AG04450 (cell line): ENCODE data around the gene CACNA2D2. TPM values are rescaled to one million over a fixed set of nuclear protein-coding genes. Genes with fewer than 3 reads are reported as not detected.
"Not testable (repeated sequence)": the region's sequence is repeated elsewhere in the genome, so short reads cannot be mapped to it uniquely, and the experiment has no call there.

Experiments
- CTCF ChIA-PET: fragments of 300-600, 350-600 bp; formaldehyde crosslinking; extraction: SDS; loops from one replicate; lab custom pipeline; 2022; ENCODE audit warnings: antibody characterized with exemption, inconsistent platforms; lab: Charles Lee
- POLR2A ChIA-PET: fragments of 350-600 bp; formaldehyde crosslinking; extraction: SDS; loops from one replicate; lab custom pipeline; 2021; ENCODE audit warnings: antibody characterized with exemption, inconsistent platforms; lab: Yijun Ruan, JAX
- DNase-seq: peaks from one replicate; pipeline ENCODE4 v3.0.0-alpha.2; 2011; ENCODE audit warnings: low read depth, low spot score
- H3K27ac ChIP-seq: one replicate; pipeline ENCODE4 v1.5.1; 2012; ENCODE audit warnings: low read depth, low read length, control low read depth
- H3K27me3 ChIP-seq: one replicate; pipeline ENCODE4 v1.6.0; 2012; ENCODE audit warnings: low read length; ENCODE audit not compliant: control insufficient read depth, insufficient read depth
- H3K4me3 ChIP-seq: 2 replicates; pipeline ENCODE4 v1.5.1; 2011; ENCODE audit warnings: mild to moderate bottlenecking, low read depth, low read length, control low read depth
- H3K9me3 ChIP-seq: 2 replicates; pipeline ENCODE4 v1.5.1; 2012; ENCODE audit warnings: low read length; ENCODE audit not compliant: control insufficient read depth, insufficient read depth
- polyA plus RNA-seq: library from polyadenylated mRNA; depleted of rRNA; stranded (reverse); fragments of >200 nt; gene quantifications from 2 replicates; pipeline ENCODE4 v1.2.3, GENCODE V29; 2011
- TF ChIP-seq, protein P1 (sequence below): IDR thresholded peaks from 2 replicates; pipeline ENCODE4 v1.5.1; 2011; ENCODE audit warnings: low read depth, low read length, control low read depth, inconsistent platforms

Gene CACNA2D2
- polyA plus RNA-seq, 1 experiment = 0.09 TPM

DNA sequence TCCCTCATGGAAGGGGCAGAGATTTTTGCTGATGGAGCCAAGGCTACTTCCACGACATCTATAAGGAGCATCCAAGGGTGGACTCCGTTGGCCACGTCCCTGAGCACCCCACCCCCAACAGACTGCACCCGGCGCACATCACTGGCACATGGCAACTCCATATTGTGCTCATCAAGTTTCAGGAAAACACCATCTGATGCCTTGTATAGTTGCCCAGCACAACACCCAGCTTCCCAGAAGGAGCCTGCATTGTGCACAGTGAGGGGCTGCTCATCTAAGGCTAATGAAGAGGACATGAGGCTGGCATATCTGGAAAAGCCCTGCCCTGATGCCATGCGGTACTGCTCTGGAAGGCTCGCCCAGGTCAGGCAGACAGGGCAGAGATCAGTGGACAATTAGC lies 15.0 kb upstream of the CACNA2D2 start:
- no peak for DNase-seq
- no peak overlapping the region for H3K27ac ChIP-seq
- no peak overlapping the region for H3K4me3 ChIP-seq
- ChIA-PET POLR2A (interaction anchor here (0.6 kb wide), 1 partner anchor 87 kb away, joined by 5 read pairs; no protein-coding TSS in a partner anchor), CTCF (interaction anchor here (0.6 to 1.5 kb wide), 7 partner anchors 10 to 97 kb away, joined by 3 to 7 read pairs (median 4); partner anchors contain the start of gene C3orf18)
- H3K27me3 ChIP-seq = peaks cover 58% of the 10 kb centered on the region
- H3K9me3 ChIP-seq = no peaks in the 10 kb centered on the region
- TF ChIP-seq, protein P1, sequence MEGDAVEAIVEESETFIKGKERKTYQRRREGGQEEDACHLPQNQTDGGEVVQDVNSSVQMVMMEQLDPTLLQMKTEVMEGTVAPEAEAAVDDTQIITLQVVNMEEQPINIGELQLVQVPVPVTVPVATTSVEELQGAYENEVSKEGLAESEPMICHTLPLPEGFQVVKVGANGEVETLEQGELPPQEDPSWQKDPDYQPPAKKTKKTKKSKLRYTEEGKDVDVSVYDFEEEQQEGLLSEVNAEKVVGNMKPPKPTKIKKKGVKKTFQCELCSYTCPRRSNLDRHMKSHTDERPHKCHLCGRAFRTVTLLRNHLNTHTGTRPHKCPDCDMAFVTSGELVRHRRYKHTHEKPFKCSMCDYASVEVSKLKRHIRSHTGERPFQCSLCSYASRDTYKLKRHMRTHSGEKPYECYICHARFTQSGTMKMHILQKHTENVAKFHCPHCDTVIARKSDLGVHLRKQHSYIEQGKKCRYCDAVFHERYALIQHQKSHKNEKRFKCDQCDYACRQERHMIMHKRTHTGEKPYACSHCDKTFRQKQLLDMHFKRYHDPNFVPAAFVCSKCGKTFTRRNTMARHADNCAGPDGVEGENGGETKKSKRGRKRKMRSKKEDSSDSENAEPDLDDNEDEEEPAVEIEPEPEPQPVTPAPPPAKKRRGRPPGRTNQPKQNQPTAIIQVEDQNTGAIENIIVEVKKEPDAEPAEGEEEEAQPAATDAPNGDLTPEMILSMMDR = no peak

DNA sequence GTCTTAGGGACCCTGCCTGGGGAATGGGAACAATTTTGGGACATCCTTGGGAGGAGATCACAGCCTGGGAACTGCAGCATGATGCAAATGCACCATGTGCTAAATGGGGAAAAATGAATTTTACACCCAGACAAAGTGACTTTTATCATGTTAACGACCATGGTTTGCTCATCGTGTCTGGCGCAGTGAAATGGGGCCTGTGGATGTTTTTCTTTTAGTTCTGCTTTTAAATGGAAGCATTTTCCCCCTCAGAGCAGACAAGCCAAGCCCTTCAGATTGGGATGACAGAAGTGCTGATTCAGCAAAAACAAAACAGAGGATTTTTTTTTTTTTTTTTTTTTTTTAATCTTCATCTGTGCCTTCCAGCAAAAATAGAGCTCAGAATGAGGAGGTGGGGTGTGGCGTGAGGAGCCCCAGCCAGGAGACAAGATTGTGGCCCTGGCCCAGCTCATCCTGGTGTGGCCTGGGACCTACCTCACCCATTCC lies 14.3 kb upstream of the CACNA2D2 start:
- ChIA-PET POLR2A (interaction anchor here (0.6 kb wide), 1 partner anchor 87 kb away, joined by 5 read pairs; no protein-coding TSS in a partner anchor), CTCF (interaction anchor here (0.6 to 1.5 kb wide), 5 partner anchors 10 to 97 kb away, joined by 3 to 7 read pairs (median 4); partner anchors contain the start of gene C3orf18)
- Histone ChIP-seq H3K27me3 (peaks cover 61% of the 10 kb centered on the region), H3K9me3 (no peaks in the 10 kb centered on the region), H3K4me3 (no peak overlapping the region), H3K27ac (no peak overlapping the region)
- TF ChIP-seq, protein P1 = no peak
- DNase-seq = no peak

DNA sequence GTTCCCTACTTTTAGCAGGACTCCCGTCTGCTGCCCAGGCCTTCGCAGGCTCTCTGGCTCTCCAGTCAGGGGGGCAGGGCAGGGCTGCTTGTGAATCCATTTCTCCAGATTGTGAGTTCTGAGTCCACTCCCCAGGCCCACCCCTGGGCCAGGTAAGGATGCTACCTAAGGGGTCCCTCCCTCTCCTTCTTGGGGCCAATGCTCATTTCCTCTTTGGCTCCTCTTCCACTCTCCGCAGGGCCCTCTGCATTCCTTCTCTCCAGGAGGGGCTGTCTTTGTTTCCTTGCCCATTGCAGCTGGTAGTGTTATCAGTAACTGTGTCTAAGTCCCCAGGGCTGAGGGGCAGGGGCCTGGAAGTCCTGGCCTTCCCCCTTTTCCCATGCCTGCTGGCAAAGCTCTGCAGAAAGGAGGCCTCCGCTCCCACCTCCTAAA lies 13.0 kb upstream of the CACNA2D2 start:
- Histone ChIP-seq H3K27ac (no peak overlapping the region), H3K4me3 (no peak overlapping the region), H3K27me3 (peaks cover 60% of the 10 kb centered on the region), H3K9me3 (no peaks in the 10 kb centered on the region)
- no peak for DNase-seq
- TF ChIP-seq, protein P1 = no peak
- CTCF ChIA-PET = interaction anchor here (1.0 kb wide), 3 partner anchors 25 to 99 kb away, joined by 3 to 6 read pairs (median 3); no protein-coding TSS in a partner anchor
- POLR2A ChIA-PET = no interaction called here

DNA sequence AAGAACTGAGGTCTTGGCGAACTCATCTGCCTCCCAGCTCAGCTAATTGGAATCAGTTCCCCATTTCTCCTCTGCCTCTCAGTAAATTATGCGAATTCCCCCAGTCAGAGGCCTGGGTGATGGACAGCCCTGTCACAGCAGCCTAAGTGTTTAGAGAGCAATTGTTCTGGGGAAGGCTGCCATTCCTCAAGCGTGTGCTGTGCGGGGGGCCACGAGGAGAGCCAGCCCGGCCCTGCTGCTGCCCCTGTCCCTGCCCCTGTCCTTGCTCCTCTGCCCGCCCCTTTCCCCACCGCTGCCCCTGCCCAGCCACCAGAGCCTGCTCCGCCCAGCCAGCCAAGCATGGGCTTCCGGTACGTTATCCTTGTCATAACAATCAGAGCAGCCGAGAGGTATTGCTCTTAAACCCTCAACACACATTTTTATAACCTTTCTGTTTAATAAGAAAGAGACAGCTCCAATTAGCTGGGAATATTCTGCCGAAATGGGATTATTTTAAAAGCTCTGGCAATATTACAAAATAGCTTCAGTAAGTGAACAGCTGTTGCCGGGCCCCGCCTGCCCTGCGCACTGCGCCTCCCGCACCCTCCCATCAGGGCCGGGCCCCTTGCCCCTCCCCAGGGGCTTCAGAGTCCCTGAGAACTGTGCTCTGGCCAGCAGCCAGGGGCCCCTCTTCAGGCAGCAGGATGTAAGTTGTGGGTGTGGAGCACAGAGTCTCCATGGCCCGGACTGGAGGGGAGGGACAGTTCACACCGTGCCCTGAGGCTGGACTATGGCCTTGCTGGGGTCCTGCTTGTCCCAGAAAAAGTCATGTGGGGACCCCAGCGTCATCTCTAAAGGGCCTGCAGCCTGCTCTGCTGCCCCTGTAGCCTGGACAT lies 12.4 kb upstream of the CACNA2D2 start:
- Histone ChIP-seq H3K27me3 (peaks cover 60% of the 10 kb centered on the region), H3K9me3 (no peaks in the 10 kb centered on the region), H3K4me3 (no peak overlapping the region), H3K27ac (no peak overlapping the region)
- no peak for DNase-seq
- ChIA-PET POLR2A (no interaction called here), CTCF (interaction anchor here (1.0 kb wide), 3 partner anchors 26 to 100 kb away, joined by 3 to 6 read pairs (median 3); no protein-coding TSS in a partner anchor)
- TF ChIP-seq, protein P1 = no peak

DNA sequence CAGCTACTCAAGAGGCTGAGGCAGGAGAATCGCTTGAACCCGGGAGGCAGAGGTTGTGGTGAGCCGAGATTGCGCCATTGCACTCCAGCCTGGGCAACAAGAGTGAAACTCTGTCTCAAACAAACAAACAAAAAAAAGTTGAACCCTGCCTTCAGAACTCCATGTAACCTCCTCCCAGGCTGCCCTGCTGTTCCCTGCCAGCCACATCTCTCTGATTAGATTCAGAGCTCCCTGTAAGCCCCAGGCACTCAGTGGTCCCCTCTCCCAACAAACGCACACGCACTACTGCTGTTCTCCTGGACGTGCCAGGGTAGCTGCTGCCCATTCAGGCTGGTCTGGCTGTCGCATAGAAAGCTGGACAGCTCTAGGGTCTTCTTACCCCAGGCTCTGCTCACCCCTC lies 9.5 kb upstream of the CACNA2D2 start:
- POLR2A ChIA-PET, H3K9me3 ChIP-seq, H3K4me3 ChIP-seq, H3K27ac ChIP-seq, CTCF ChIA-PET, DNase-seq: not testable (repeated sequence)
- H3K27me3 ChIP-seq = peaks cover 56% of the 10 kb centered on the region
